Retinal pigment epithelial cell (primary cell): ENCODE data around the gene AREL1.
A peak's percentile ranks its signal among the peaks of the same experiment; 100 is the strongest.

Source experiments
- DNase-seq: peaks from one replicate; pipeline ENCODE4 v3.0.0-alpha.2; 2010; ENCODE audit warnings: low read depth
- H3K4me3 ChIP-seq: 2 replicates; pipeline ENCODE4 v1.5.1; 2011; ENCODE audit warnings: mild to moderate bottlenecking, low read length, control low read depth, moderate library complexity
- TF ChIP-seq, protein P1 (sequence below): conservative IDR thresholded peaks from 2 replicates; pipeline ENCODE4 v1.5.1; 2011; ENCODE audit warnings: low read depth, low read length, control low read depth, inconsistent platforms

AREL1 gene

DNA sequence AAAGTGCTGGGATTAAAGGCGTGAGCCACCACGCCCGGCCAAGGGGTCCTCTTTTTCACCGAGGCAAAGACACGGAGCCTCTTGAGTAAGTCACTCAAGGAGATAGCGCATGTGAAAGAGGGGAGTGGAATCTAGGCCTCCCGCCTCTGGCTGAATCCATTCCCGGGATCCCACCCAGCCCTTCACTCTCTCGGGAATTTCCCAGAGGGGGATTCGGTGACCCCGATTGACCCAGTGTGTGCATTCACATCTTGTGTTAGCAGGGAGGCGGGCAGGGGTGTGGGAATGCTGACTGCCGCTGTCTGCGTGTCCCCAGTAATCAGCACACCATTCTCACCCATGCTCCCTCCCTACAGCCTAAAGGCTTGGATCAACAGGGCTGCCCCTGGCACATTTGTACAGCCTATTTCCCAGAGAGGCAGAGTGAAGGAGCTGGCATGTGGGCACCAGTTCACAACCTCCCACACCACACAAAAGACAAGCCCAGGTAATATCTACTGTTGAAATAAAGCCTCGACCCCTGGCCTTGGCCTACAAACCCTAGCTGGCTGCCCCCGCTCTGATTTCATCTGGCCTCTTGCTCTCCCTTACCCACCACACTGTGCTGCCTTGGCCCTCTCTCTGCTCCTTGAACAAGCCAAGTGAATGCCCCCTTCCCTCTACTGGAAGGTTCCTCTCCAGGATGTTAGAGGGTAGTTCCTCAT is 99.5 kb downstream of the AREL1 start:
- TF ChIP-seq, protein P1, sequence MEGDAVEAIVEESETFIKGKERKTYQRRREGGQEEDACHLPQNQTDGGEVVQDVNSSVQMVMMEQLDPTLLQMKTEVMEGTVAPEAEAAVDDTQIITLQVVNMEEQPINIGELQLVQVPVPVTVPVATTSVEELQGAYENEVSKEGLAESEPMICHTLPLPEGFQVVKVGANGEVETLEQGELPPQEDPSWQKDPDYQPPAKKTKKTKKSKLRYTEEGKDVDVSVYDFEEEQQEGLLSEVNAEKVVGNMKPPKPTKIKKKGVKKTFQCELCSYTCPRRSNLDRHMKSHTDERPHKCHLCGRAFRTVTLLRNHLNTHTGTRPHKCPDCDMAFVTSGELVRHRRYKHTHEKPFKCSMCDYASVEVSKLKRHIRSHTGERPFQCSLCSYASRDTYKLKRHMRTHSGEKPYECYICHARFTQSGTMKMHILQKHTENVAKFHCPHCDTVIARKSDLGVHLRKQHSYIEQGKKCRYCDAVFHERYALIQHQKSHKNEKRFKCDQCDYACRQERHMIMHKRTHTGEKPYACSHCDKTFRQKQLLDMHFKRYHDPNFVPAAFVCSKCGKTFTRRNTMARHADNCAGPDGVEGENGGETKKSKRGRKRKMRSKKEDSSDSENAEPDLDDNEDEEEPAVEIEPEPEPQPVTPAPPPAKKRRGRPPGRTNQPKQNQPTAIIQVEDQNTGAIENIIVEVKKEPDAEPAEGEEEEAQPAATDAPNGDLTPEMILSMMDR, result no peak
- no peak for DNase-seq
- H3K4me3 ChIP-seq, result no peak overlapping the region

DNA sequence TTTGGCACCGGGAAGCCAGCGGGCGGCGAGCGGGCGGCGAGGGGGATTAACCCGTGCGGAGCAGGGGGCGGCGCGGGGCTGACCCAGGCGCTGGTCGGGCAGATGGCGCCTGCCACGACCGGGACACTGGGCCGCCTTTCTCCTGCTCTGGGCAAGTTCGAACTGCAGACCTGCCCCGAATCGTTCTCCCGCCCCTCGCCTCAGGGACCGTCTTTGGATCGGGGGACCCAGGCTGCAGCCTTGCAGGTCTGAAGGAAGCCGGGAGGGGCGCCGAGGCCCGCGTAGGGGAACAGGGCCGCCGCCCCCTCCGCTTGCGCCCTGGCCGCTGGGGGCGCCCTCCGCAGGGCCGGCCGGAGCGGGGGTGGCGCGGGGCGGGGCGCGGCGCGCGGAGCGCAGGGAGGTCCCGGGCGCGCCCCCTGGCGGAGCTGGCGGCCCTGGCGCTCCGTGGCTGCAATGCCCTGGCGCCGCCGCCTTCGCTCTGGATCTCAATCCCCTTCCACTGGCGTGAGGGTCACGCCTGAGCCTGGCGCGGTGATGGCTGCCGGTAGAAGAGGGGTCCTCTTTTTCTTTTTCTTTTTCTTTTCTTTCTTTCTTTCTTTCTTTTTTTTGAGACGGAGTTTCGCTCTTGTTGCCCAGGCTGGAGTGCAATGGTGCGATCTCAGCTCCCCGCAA is 100.4 kb downstream of the AREL1 start:
- peak overlapping the region; percentile 64 for H3K4me3 ChIP-seq
- peak; percentile 39 for DNase-seq
- TF ChIP-seq, protein P1, result peak; percentile 51

- no peak for DNase-seq
- peak within 1 kb of the TSS; percentile 64 for H3K4me3 ChIP-seq
- TF ChIP-seq, protein P1, result no peak
These were observed 101.1 kb downstream of the AREL1 start, which contains the start of gene LTBP2 for GRCh38 chr14:74611650-74612349. TSS of gene LTBP2 (minus strand) at chr14:74612237. CDS start at chr14:74611944, 293 bp downstream.
